GM12891 (cell line): ENCODE data around the gene RERE.

Experiments used
- PAX5 ChIP-seq: IDR thresholded peaks from 2 replicates; pipeline ENCODE4 v1.6.1; 2011; ENCODE audit warnings: low read length, moderate library complexity, mild to moderate bottlenecking; ENCODE audit not compliant: insufficient read depth, severe bottlenecking
- POLR2A ChIP-seq: IDR thresholded peaks from 2 replicates; pipeline ENCODE4 v1.6.1; 2011; ENCODE audit warnings: low read depth, low read length, control low read depth
- POLR2AphosphoS5 ChIP-seq: IDR thresholded peaks from 2 replicates; pipeline ENCODE4 v1.6.1; 2011; ENCODE audit warnings: low read depth, low read length, control low read depth
- POU2F2 ChIP-seq: IDR thresholded peaks from 2 replicates; pipeline ENCODE4 v1.6.1; 2011; ENCODE audit warnings: low read depth, mild to moderate bottlenecking, control low read depth, low read length, moderate library complexity
- SPI1 ChIP-seq: IDR thresholded peaks from 2 replicates; pipeline ENCODE4 v1.6.1; 2011; ENCODE audit warnings: low read depth, low read length, control low read depth
- TAF1 ChIP-seq: IDR thresholded peaks from 2 replicates; pipeline ENCODE4 v1.6.1; 2011; ENCODE audit warnings: low read depth, low read length, control low read depth

DNA sequence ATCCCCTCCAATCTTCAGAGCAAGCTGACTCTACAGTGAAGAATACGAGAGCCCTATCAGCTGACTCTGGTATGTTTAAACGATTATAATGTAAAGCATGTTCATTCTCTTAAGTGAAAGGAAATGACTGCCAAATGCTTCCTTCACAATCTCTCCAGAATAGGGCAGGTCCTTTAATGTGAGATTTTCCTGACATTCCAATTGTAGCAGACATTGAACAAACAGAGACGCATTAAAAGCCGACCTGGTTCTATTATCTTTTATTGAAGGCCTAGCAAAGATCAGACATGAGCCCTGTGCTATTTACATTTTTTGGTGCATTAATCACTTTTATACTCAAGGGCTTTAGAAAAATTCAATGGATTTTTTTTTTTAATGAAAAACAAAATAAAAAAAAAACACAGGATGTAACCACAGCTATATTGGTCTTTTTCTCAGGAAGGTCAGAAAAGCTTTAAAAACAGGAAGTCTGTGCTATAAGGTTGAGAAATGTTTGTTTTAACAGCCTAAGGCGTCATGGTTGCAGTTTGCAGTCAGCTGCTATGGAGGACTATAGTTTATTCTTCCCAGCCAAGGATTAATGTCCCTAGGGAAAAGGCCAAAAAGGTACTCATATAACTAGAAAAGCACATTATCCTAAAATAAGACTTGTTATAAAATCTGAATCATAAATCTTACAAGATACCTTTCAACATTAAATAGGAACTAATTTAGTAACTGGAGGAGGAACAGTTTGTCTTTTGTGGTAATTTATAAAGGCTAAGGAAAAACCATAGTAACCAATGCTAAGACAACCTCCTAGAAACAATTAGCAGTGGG lies 104.8 kb downstream of the RERE start:
- peak; percentile 91 for TF ChIP-seq SPI1
- TF ChIP-seq POLR2A, result no peak
- TF ChIP-seq POU2F2, result no peak
- no peak for TF ChIP-seq POLR2AphosphoS5
- TF ChIP-seq TAF1, result no peak
- no peak for TF ChIP-seq PAX5
